HTR-8/SVneo (cell line): ENCODE data around the gene CFHR3.

Source experiments
- DNase-seq: peaks from one replicate; pipeline ENCODE4 v3.0.0; 2011; ENCODE audit warnings: low spot score, mixed read lengths; ENCODE audit not compliant: insufficient read length
- FAIRE-seq: peaks from 2 replicates; lab custom pipeline; 2011; peaks lifted over from hg19 to GRCh38; lab: Jason Lieb, UNC

Gene CFHR3

GRCh38 chr1:196827860-196828259, 53.2 kb downstream of the CFHR3 start:
- FAIRE-seq (peak; percentile 58), DNase-seq (peak; percentile 9)
